WI38 (cell line): ENCODE results near the gene WIPI1.

ENCODE experiments used
- H3K4me3 ChIP-seq: 2 replicates; pipeline ENCODE4 v1.5.1; 2011; ENCODE audit warnings: low read depth, mild to moderate bottlenecking, control low read depth, low read length
- CTCF ChIP-seq: IDR thresholded peaks from 2 replicates; pipeline ENCODE4 v1.5.1; 2012; ENCODE audit warnings: low read depth, mild to moderate bottlenecking, control low read depth, low read length

The WIPI1 gene

GRCh38 chr17:68459037-68459639 is 1.8 kb upstream of the WIPI1 start:
- TF ChIP-seq CTCF: no peak
- H3K4me3 ChIP-seq: no peak overlapping the region

- no peak for TF ChIP-seq CTCF
- peak overlapping the region; percentile 64 for H3K4me3 ChIP-seq
Observed at GRCh38 chr17:68458260-68459036, 1.2 kb upstream of the WIPI1 start.

- H3K4me3 ChIP-seq: peak overlapping the region; percentile 83
- no peak for TF ChIP-seq CTCF
Observed at GRCh38 chr17:68457539-68458259, 403 bp upstream of the WIPI1 start.

GRCh38 chr17:68456339-68457167 is 743 bp downstream of the WIPI1 start:
- H3K4me3 ChIP-seq: peak overlapping the region; percentile 83
- no peak for TF ChIP-seq CTCF

- peak overlapping the region; percentile 83 for H3K4me3 ChIP-seq
- TF ChIP-seq CTCF: no peak
Observed at GRCh38 chr17:68455901-68456338, 1.4 kb downstream of the WIPI1 start.

GRCh38 chr17:68453991-68454665 is 3.2 kb downstream of the WIPI1 start:
- no peak overlapping the region for H3K4me3 ChIP-seq
- TF ChIP-seq CTCF: no peak
